Vagina (tissue), 2 donors: ENCODE data around the gene PRSS23. TPM values are rescaled to one million over a fixed set of nuclear protein-coding genes. Genes with fewer than 3 reads are reported as not detected.
"Not testable (repeated sequence)": the region's sequence is repeated elsewhere in the genome, so short reads cannot be mapped to it uniquely, and the experiment has no call there.

ENCODE experiments used
- DNase-seq, 2 donors: peaks; one replicate each; pipeline ENCODE4 v3.0.0-alpha.2; 2017; ENCODE audit errors: extremely low spot score in 2 of 2
- H3K27ac ChIP-seq: fragments of 200-600 bp; sonication (generic); one replicate; pipeline ENCODE4 v1.5.1; 2019
- H3K27me3 ChIP-seq: fragments of 200-600 bp; sonication (generic); one replicate; pipeline ENCODE4 v1.5.1; 2019
- H3K36me3 ChIP-seq, 2 donors: fragments of 200-600 bp; sonication (generic); one replicate each; pipeline ENCODE4 v1.5.1; 2017 to 2019
- H3K4me1 ChIP-seq: fragments of 200-600 bp; sonication (generic); one replicate; pipeline ENCODE4 v1.5.1; 2019
- H3K4me3 ChIP-seq, 2 donors: fragments of 200-600 bp; sonication (generic); 1 replicate in 1 of 2; 2 replicates in 1 of 2; pipeline ENCODE4 v1.5.1; 2016 to 2019
- H3K9me3 ChIP-seq: fragments of 200-600 bp; sonication (generic); one replicate; pipeline ENCODE4 v1.5.1; 2019
- POLR2A ChIP-seq, 2 donors: fragments of 450-650 bp; IDR thresholded peaks; one replicate each; pipeline ENCODE4 v1.6.1; 2017; ENCODE audit warnings: antibody characterized with exemption in 2 of 2, mild to moderate bottlenecking in 2 of 2, moderate library complexity in 2 of 2
- POLR2AphosphoS5 ChIP-seq, 2 donors: sonication (generic); formaldehyde crosslinking; IDR thresholded peaks; one replicate each; pipeline ENCODE4 v1.9.0; 2017; ENCODE audit warnings: antibody characterized with exemption in 2 of 2, mild to moderate bottlenecking in 2 of 2, low read depth in 1 of 2; ENCODE audit not compliant: insufficient read depth in 1 of 2
- intact Hi-C: fragments of 100-400 bp; cut with DNase I; formaldehyde crosslinking; loops from one replicate; pipeline ENCODE4 v1.15.1; 2023
- total RNA-seq: library from RNA; depleted of rRNA; stranded (reverse); fragments of >200 nt; gene quantifications from one replicate; pipeline ENCODE4 v1.2.3, GENCODE V29; 2016
- TF ChIP-seq, protein P1 (sequence below), 3 experiments: fragments of 450-650 bp in 2 of 3; fragments of 200-600 bp in 1 of 3; sonication (generic) in 1 of 3; IDR thresholded peaks; one replicate each; pipeline ENCODE4 v1.5.1; 2017 to 2019; ENCODE audit warnings: antibody characterized with exemption in 3 of 3, mild to moderate bottlenecking in 2 of 3, moderate library complexity in 2 of 3

The PRSS23 gene
- total RNA-seq, 1 donor from 2014 or later: 40.3 TPM

DNA sequence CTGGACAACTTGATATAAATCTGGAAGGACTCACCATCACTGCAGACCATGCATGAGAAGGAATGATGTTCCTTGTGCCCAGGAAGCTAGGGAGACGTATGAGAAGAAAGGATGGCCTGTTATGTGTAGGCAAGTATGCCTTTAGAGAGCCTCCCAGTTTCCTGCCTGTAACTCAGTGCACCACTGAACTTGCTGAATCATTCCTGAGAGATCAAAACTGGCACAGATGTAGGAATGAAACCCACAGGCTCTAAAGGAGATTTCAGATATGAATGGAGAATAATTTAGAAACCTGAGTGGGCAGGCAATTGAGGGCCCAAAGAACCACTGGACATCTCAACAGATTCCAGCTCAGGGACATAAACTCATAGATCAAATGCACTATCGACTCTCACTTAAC is 38.4 kb upstream of the PRSS23 start:
- TF ChIP-seq POLR2AphosphoS5 (IDR thresholded peaks at IDR 0.05; ENCODE audit: insufficient read depth in 1 of 2, low read depth in 1 of 2): no peak
- TF ChIP-seq, protein P1, sequence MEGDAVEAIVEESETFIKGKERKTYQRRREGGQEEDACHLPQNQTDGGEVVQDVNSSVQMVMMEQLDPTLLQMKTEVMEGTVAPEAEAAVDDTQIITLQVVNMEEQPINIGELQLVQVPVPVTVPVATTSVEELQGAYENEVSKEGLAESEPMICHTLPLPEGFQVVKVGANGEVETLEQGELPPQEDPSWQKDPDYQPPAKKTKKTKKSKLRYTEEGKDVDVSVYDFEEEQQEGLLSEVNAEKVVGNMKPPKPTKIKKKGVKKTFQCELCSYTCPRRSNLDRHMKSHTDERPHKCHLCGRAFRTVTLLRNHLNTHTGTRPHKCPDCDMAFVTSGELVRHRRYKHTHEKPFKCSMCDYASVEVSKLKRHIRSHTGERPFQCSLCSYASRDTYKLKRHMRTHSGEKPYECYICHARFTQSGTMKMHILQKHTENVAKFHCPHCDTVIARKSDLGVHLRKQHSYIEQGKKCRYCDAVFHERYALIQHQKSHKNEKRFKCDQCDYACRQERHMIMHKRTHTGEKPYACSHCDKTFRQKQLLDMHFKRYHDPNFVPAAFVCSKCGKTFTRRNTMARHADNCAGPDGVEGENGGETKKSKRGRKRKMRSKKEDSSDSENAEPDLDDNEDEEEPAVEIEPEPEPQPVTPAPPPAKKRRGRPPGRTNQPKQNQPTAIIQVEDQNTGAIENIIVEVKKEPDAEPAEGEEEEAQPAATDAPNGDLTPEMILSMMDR (IDR thresholded peaks at IDR 0.05): no peak
- no peak for TF ChIP-seq POLR2A (IDR thresholded peaks at IDR 0.05)
- no peaks in the 10 kb centered on the region for H3K4me1 ChIP-seq
- no peak overlapping the region for H3K4me3 ChIP-seq
- H3K9me3 ChIP-seq: no peaks in the 10 kb centered on the region
- no peaks in the 10 kb centered on the region for H3K27me3 ChIP-seq
- no peak overlapping the region for H3K27ac ChIP-seq
- intact Hi-C loops: no loop called here
- no peaks in the 10 kb centered on the region for H3K36me3 ChIP-seq
- no peak for DNase-seq

DNA sequence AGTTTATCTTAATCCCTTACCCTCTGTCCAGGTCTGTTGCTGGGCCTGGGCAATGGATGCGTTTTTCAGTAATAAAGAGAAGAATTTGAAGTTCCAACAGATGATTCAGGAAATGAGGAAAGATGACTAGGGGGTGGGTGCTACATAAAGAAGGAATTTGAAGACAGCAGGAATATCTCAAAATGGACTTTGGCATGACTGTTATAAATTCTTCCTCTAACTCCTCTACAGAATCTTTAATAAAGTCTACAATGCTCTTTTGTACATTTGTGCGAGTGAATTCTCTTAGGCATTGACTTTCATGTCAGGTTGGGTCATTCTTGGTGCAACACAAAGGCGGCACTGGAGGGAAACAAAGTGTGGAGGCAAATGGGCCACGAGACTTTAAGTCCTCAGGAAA is 35.1 kb upstream of the PRSS23 start:
- H3K27ac ChIP-seq: no peak overlapping the region
- intact Hi-C loops: no loop called here
- H3K4me1 ChIP-seq: peaks cover 11% of the 10 kb centered on the region
- no peak for TF ChIP-seq POLR2A (IDR thresholded peaks at IDR 0.05)
- TF ChIP-seq, protein P1 (IDR thresholded peaks at IDR 0.05): no peak
- no peak for TF ChIP-seq POLR2AphosphoS5 (IDR thresholded peaks at IDR 0.05; ENCODE audit: insufficient read depth in 1 of 2, low read depth in 1 of 2)
- no peaks in the 10 kb centered on the region for H3K9me3 ChIP-seq
- DNase-seq: no peak
- H3K4me3 ChIP-seq: no peak overlapping the region
- no peaks in the 10 kb centered on the region for H3K27me3 ChIP-seq
- H3K36me3 ChIP-seq: no peaks in the 10 kb centered on the region

DNA sequence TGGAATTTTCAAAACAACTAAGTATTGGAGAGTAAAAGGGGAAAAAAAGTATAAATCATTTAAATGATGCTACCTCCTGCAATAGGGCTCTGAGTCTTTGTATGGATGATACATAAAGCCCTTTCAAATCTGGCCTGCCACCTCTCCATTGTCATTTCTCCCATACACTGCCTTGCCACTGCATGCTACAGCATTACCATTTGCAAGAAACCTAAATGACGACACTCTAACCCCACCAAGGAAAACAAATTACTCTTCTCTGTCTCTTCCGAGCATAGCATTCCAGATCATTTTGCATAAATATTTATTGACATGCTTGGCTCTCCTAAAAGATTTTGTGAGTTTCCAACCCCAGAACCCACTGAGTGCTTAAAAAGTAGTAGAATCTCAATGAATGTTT is 34.5 kb upstream of the PRSS23 start:
- intact Hi-C loops: no loop called here
- peaks cover 11% of the 10 kb centered on the region for H3K4me1 ChIP-seq
- no peak for DNase-seq
- H3K9me3 ChIP-seq: no peaks in the 10 kb centered on the region
- H3K4me3 ChIP-seq: no peak overlapping the region
- no peaks in the 10 kb centered on the region for H3K27me3 ChIP-seq
- no peaks in the 10 kb centered on the region for H3K36me3 ChIP-seq
- no peak overlapping the region for H3K27ac ChIP-seq
- TF ChIP-seq, protein P1 (IDR thresholded peaks at IDR 0.05): no peak
- TF ChIP-seq POLR2A (IDR thresholded peaks at IDR 0.05) (no peak), POLR2AphosphoS5 (IDR thresholded peaks at IDR 0.05; ENCODE audit: insufficient read depth in 1 of 2, low read depth in 1 of 2) (no peak)

DNA sequence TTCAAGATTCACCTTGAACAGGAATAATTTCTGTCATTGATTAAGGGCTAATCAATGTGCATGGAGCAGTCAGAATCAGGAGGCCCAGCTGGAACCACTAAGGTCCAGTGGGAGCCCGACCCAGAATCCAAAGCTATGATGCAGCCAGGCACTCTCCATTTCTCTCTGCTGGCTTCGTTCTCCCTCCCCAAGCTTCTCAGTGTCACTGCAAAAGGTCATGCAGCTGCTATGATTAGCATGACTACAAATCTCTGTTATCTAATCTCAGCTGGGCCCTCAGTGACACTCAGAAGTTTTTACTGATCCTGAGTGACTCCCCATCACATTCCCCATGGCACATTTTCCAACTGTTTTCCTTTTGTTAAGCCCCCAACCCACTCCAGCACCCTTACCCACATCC is 31.1 kb upstream of the PRSS23 start:
- Histone ChIP-seq H3K27ac (no peak overlapping the region), H3K27me3 (no peaks in the 10 kb centered on the region), H3K36me3 (no peaks in the 10 kb centered on the region), H3K4me3 (no peak overlapping the region), H3K4me1 (peaks cover 11% of the 10 kb centered on the region), H3K9me3 (no peaks in the 10 kb centered on the region)
- DNase-seq: no peak
- TF ChIP-seq, protein P1 (IDR thresholded peaks at IDR 0.05): no peak
- TF ChIP-seq POLR2A (IDR thresholded peaks at IDR 0.05) (no peak), POLR2AphosphoS5 (IDR thresholded peaks at IDR 0.05; ENCODE audit: insufficient read depth in 1 of 2, low read depth in 1 of 2) (no peak)
- intact Hi-C loops: no loop called here

DNA sequence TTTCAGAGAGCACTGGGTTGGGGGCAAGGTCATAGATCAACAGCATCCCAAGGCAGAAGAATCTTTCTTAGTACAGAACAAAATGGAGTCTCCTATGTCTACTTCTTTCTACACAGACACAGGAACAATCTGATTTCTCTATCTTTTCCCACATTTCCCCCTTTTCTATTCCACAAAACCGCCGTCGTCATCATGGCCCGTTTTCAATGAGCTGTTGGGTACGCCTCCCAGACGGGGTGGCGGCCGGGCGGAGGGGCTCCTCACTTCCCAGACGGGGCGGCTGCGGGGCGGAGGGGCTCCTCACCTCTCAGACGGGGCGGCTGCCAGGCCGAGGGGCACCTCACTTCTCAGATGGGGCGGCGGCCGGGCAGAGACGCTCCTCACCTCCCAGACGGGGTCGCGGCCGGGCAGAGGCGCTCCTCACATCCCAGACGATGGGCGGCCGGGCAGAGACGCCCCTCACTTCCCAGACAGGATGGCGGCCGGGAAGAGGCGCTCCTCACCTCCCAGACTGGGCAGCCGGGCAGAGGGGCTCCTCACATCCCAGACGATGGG is 29.8 kb upstream of the PRSS23 start:
- H3K4me1 ChIP-seq: peaks cover 24% of the 10 kb centered on the region
- H3K27me3 ChIP-seq, H3K27ac ChIP-seq, H3K9me3 ChIP-seq, intact Hi-C loops, H3K4me3 ChIP-seq, H3K36me3 ChIP-seq, DNase-seq: not testable (repeated sequence)
